PC-9 (cell line): Measurements from ENCODE around the gene LRRC72. TPM values are rescaled to one million over a fixed set of nuclear protein-coding genes. Genes with fewer than 3 reads are reported as not detected.
"Not testable (repeated sequence)": the region's sequence is repeated elsewhere in the genome, so short reads cannot be mapped to it uniquely, and the experiment has no call there.

ENCODE experiments used
- BruUV-seq: library from RNA; stranded (reverse); fragments of 400-500 nt; replicated peaks from 2 replicates; lab custom pipeline; 2021; lab: Mats Ljungman, UMichigan
- CTCF ChIA-PET: fragments of 300-600 bp; sonication (Branson Sonifier 250); formaldehyde crosslinking; loops from one replicate; lab custom pipeline; 2022; ENCODE audit warnings: antibody characterized with exemption; lab: Charles Lee
- POLR2A ChIA-PET: fragments of 300-600 bp; sonication (Branson Sonifier 250); formaldehyde crosslinking; loops from one replicate; lab custom pipeline; 2022; ENCODE audit warnings: antibody characterized with exemption; ENCODE audit not compliant: unreplicated experiment; lab: Charles Lee
- DNase-seq, 2 experiments: peaks; one replicate each; pipeline versions ENCODE4 v3.0.0 to v3.0.0-alpha.2; 2015 to 2022; ENCODE audit warnings: mixed read lengths in 1 of 2
- H2AFZ ChIP-seq: fragments of 200-600 bp; sonication (generic); 2 replicates; pipeline ENCODE4 v1.8.1; 2017; ENCODE audit warnings: antibody characterized with exemption
- H3F3A ChIP-seq: fragments of 200-600 bp; sonication (generic); 2 replicates; pipeline ENCODE4 v1.8.1; 2017; ENCODE audit warnings: antibody characterized with exemption, mild to moderate bottlenecking, low read depth; ENCODE audit not compliant: insufficient read depth
- H3K27ac ChIP-seq: fragments of 200-600 bp; sonication (generic); 2 replicates; pipeline ENCODE4 v1.6.1; 2016; ENCODE audit warnings: mixed run types
- H3K27me3 ChIP-seq: fragments of 200-600 bp; sonication (generic); 2 replicates; pipeline ENCODE4 v1.6.1; 2016; ENCODE audit warnings: low read depth, mixed run types; ENCODE audit not compliant: insufficient read depth
- H3K36me3 ChIP-seq: fragments of 200-600 bp; sonication (generic); 2 replicates; pipeline ENCODE4 v1.6.1; 2016; ENCODE audit warnings: low read depth, mixed run types
- H3K4me1 ChIP-seq: fragments of 200-600 bp; sonication (generic); replicated peaks from 2 replicates; pipeline ENCODE4 v1.6.1; 2016; ENCODE audit warnings: mixed run types; ENCODE audit not compliant: insufficient read depth
- H3K4me2 ChIP-seq: fragments of 200-600 bp; sonication (generic); 2 replicates; pipeline ENCODE4 v1.6.1; 2017; ENCODE audit warnings: mixed run types
- H3K4me3 ChIP-seq: fragments of 200-600 bp; sonication (generic); 2 replicates; pipeline ENCODE4 v1.6.1; 2016; ENCODE audit warnings: mixed run types
- H3K79me2 ChIP-seq: fragments of 200-600 bp; sonication (generic); 2 replicates; pipeline ENCODE4 v1.6.1; 2017; ENCODE audit warnings: low read depth, mixed run types
- H3K9me2 ChIP-seq: fragments of 200-600 bp; sonication (generic); 2 replicates; pipeline ENCODE4 v1.8.1; 2017; ENCODE audit warnings: mild to moderate bottlenecking; ENCODE audit not compliant: insufficient read depth
- H3K9me3 ChIP-seq: fragments of 200-600 bp; sonication (generic); 2 replicates; pipeline ENCODE4 v1.8.1; 2016; ENCODE audit warnings: low read depth; ENCODE audit not compliant: insufficient read depth
- H4K20me1 ChIP-seq: fragments of 200-600 bp; sonication (generic); 2 replicates; pipeline ENCODE4 v1.8.1; 2017; ENCODE audit not compliant: insufficient read depth
- CTCF ChIP-seq: fragments of 200-600 bp; sonication (generic); conservative IDR thresholded peaks from 2 replicates; pipeline ENCODE4 v1.6.1; 2017; ENCODE audit warnings: mixed run types, antibody characterized with exemption, mild to moderate bottlenecking, moderate library complexity
- EZH2 ChIP-seq: fragments of 200-600 bp; sonication (generic); IDR thresholded peaks from 2 replicates; pipeline ENCODE4 v1.8.0; 2017; ENCODE audit warnings: antibody characterized with exemption, low read depth
- intact Hi-C: fragments of 100-400 bp; cut with micrococcal nuclease; formaldehyde crosslinking; loops from one replicate; pipeline ENCODE4 v1.10.0; 2022; ENCODE audit not compliant: unreplicated experiment
- total RNA-seq: library from RNA; stranded (reverse); gene quantifications from 2 replicates; pipeline ENCODE4 v1.2.3, GENCODE V29; 2021

Gene LRRC72
- total RNA-seq, 1 experiment from 2014 or later = not detected

- intact Hi-C loops = no loop called here
- Histone ChIP-seq H3K4me3 (no peak overlapping the region), H3K9me2 (no peaks in the 10 kb centered on the region), H3K9me3 (no peaks in the 10 kb centered on the region; the same call in 1 of the 2 replicates), H3K27ac (no peak overlapping the region), H3K4me2 (no peak overlapping the region), H3K27me3 (no peaks in the 10 kb centered on the region), H3K79me2 (no peaks in the 10 kb centered on the region), H2AFZ (no peak overlapping the region), H3F3A (no peaks in the 10 kb centered on the region), H3K4me1 (no peaks in the 10 kb centered on the region), H3K36me3 (no peaks in the 10 kb centered on the region), H4K20me1 (no peaks in the 10 kb centered on the region)
- TF ChIP-seq CTCF = no peak
- no peak for TF ChIP-seq EZH2
- no TSS peak for BruUV-seq
- DNase-seq = no peak
- ChIA-PET POLR2A (no interaction called here), CTCF (no interaction called here)
Measured at GRCh38 chr7:16514271-16514670, 12.4 kb upstream of the LRRC72 start.

GRCh38 chr7:16514729-16515128, 11.9 kb upstream of the LRRC72 start:
- no peak overlapping the region for H3K4me3 ChIP-seq
- no peak overlapping the region for H3K27ac ChIP-seq
- H2AFZ ChIP-seq = no peak overlapping the region
- ChIA-PET POLR2A (interaction anchor here (0.6 kb wide), 1 partner anchor 113 kb away, joined by 3 read pairs; no protein-coding TSS in a partner anchor), CTCF (no interaction called here)
- H3K9me3 ChIP-seq = no peaks in the 10 kb centered on the region; the same call in 1 of the 2 replicates
- no peak for DNase-seq
- H3K36me3 ChIP-seq = no peaks in the 10 kb centered on the region
- no peaks in the 10 kb centered on the region for H3K9me2 ChIP-seq
- H3K27me3 ChIP-seq = no peaks in the 10 kb centered on the region
- TF ChIP-seq CTCF (no peak), EZH2 (no peak)
- intact Hi-C loops = no loop called here
- H3K4me1 ChIP-seq = no peaks in the 10 kb centered on the region
- H3K4me2 ChIP-seq = no peak overlapping the region
- no peaks in the 10 kb centered on the region for H4K20me1 ChIP-seq
- BruUV-seq = no TSS peak
- no peaks in the 10 kb centered on the region for H3F3A ChIP-seq
- H3K79me2 ChIP-seq = no peaks in the 10 kb centered on the region

- ChIA-PET CTCF (no interaction called here), POLR2A (no interaction called here)
- Histone ChIP-seq H4K20me1 (no peaks in the 10 kb centered on the region), H3K79me2 (no peaks in the 10 kb centered on the region), H3K36me3 (no peaks in the 10 kb centered on the region), H3K27ac (no peak overlapping the region), H3K4me1 (no peaks in the 10 kb centered on the region), H3F3A (no peaks in the 10 kb centered on the region), H3K4me3 (no peak overlapping the region), H3K9me3 (no peaks in the 10 kb centered on the region), H3K27me3 (no peaks in the 10 kb centered on the region), H3K4me2 (no peak overlapping the region), H3K9me2 (peaks cover under 1% of the 10 kb centered on the region; the same call in 1 of the 2 replicates), H2AFZ (no peak overlapping the region)
- TF ChIP-seq CTCF (no peak), EZH2 (no peak)
- no TSS peak for BruUV-seq
- no peak for DNase-seq
- intact Hi-C loops = no loop called here
Measured at GRCh38 chr7:16515785-16516685, 10.6 kb upstream of the LRRC72 start.

GRCh38 chr7:16519985-16520384, 6.6 kb upstream of the LRRC72 start:
- H3K9me2 ChIP-seq, H3F3A ChIP-seq, H3K4me1 ChIP-seq, H3K79me2 ChIP-seq, intact Hi-C loops, DNase-seq, H3K9me3 ChIP-seq, H3K36me3 ChIP-seq, H3K4me3 ChIP-seq, POLR2A ChIA-PET, H4K20me1 ChIP-seq, H2AFZ ChIP-seq, H3K4me2 ChIP-seq, H3K27me3 ChIP-seq, BruUV-seq, H3K27ac ChIP-seq: not testable (repeated sequence)
- CTCF ChIA-PET = interaction anchor here (0.6 kb wide), 1 partner anchor 93 kb away, joined by 3 read pairs; no protein-coding TSS in a partner anchor
